Measurements from ENCODE around the gene SLC16A4.

Gene SLC16A4

DNA sequence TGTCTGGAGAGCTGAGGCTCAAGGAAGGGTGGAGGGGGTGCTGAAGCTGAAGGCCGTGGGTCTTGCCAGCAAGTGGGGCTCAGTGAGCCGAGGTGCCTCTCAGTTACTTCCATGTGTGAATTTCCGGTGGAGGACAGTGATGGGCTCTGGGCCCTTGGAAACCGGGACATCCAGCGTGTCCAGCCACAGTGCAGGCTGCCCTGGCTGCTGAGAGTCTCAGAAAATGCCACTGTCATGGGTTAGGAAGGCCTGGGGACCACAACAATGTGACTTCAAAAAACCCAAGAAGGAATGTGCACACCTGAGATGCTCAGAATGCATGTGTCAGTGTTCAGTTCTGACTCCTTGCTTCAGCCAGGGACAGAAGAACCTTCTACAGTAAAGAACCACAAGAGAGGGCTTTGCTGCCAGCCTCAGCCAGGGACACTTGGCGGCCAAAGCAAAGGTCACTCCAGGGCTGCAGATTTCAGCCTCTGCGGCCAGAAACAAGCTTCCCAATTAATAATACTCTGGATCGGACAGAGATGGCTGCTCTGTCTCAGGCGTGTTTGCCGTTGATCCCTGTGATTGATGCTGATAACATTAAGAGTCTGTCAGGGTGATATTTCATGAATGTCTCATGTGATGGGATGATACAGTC is 29.3 kb upstream of the SLC16A4 start:
- no peak for TF ChIP-seq GATA2 (IDR thresholded peaks at IDR 0.05; ENCODE audit: low read depth, low read length)
- no peak for TF ChIP-seq GATA3 (IDR thresholded peaks at IDR 0.05; ENCODE audit: low read depth, low read length)

DNA sequence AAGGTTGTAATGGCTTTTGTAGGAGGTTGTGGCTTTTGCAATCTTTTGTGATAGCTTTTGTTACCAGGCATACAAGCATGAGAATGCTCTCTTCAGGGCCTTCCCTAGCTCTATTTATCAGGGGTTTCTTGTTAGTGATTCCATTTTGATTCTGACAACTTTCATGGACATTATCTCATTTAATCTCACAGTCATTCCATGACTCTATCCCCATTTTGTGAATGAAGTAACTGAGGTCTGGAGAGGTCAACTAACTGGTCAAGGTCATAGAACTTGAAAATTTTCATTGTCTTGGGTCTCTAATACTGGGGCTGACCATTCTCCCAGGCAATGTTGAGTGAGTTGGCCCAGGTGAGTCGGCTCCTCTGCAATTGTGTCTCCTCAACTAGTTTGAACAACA is 27.9 kb upstream of the SLC16A4 start:
- TF ChIP-seq GATA3 (IDR thresholded peaks at IDR 0.05; ENCODE audit: low read depth, low read length) (no peak), GATA2 (IDR thresholded peaks at IDR 0.05; ENCODE audit: low read depth, low read length) (no peak)

DNA sequence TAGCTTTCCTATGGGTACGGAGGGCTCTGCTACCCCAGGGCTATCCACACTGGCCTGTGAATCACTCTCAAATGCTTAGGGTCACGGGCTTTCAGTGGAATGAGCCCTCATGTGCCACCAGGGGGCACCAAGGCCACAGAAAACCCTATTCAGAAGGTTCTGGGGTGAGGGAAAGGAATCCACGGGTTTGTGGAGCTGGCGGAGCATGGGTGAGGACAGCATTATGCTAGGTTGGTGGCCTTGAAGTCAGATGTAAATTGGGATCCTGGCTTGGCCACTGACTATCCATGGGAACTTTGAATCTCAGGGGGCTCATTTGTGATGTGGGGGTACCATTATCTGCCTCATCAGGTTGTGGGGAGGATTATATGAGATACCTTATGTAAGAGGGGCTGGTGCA is 21.8 kb upstream of the SLC16A4 start:
- no peak for TF ChIP-seq GATA3 (IDR thresholded peaks at IDR 0.05; ENCODE audit: low read depth, low read length)
- no peak for TF ChIP-seq GATA2 (IDR thresholded peaks at IDR 0.05; ENCODE audit: low read depth, low read length)

DNA sequence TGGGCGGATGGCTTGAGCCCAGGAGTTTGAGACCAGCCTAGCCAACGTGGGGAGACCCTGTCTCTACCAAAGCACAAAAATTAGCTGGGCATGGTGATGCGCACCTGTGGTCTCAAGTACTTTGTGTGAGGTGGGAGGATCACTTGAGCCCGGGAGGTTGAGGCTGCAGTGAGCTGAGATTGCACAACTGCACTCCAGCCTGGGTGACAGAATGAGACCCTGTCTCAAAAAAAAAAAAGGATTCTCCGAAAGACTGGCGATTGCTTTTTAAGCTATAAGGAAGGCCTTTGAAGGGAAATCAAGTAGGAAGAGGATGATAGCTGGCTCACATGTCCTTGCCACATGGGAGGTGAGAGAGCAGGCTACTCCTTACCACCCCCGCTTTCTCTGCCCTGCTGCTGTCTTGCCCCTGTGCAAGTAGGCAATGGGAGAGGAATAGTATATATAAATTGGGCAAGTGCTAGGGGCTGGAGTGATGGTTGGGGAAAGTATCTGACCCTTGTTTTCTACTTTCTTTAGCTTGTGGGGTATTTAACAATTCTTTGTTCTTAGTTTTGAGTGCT is 20.4 kb upstream of the SLC16A4 start:
- TF ChIP-seq GATA3 (IDR thresholded peaks at IDR 0.05; ENCODE audit: low read depth, low read length) (no peak), GATA2 (IDR thresholded peaks at IDR 0.05; ENCODE audit: low read depth, low read length) (no peak)

DNA sequence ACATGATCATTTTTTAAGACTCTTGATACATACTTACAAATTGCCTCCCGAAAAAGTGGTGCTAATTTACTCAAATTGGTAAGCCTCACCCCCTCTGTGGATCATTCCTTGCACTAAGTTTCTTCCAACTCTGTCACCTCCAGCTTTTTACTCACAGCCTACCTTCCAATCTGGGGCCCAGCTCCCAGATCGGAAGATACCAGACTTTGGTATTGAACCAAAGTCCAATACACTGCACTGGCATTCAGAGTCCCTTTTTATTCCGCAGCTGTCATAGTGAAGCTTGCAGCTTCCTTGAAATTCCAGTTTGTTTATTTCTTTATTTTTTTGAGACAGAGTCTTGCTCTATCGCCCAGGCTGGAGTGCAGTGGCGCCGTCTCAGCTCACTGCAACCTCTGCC is 18.5 kb upstream of the SLC16A4 start:
- no peak for TF ChIP-seq GATA3 (IDR thresholded peaks at IDR 0.05; ENCODE audit: low read depth, low read length)
- TF ChIP-seq GATA2 (IDR thresholded peaks at IDR 0.05; ENCODE audit: low read depth, low read length) = no peak

DNA sequence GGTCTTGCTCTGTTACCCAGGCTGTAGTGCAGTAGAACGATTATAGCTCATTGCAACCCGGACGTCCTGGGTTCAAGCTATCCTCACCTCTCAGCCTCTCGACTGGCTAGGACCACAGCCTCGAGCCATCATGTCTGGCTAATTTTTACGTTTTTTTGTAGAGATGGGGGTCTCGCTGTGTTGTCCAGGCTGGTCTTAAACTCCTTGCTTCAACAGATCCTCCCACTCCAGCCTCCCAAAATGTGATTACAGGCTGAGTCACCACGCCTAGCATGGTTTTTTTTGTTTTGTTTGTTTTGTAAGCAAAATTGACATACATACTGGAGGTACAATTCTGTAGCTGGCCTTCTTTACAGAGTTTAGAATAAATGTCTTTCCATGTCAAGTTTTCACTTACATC is 17.7 kb upstream of the SLC16A4 start:
- no peak for TF ChIP-seq GATA3 (IDR thresholded peaks at IDR 0.05; ENCODE audit: low read depth, low read length)
- no peak for TF ChIP-seq GATA2 (IDR thresholded peaks at IDR 0.05; ENCODE audit: low read depth, low read length)

DNA sequence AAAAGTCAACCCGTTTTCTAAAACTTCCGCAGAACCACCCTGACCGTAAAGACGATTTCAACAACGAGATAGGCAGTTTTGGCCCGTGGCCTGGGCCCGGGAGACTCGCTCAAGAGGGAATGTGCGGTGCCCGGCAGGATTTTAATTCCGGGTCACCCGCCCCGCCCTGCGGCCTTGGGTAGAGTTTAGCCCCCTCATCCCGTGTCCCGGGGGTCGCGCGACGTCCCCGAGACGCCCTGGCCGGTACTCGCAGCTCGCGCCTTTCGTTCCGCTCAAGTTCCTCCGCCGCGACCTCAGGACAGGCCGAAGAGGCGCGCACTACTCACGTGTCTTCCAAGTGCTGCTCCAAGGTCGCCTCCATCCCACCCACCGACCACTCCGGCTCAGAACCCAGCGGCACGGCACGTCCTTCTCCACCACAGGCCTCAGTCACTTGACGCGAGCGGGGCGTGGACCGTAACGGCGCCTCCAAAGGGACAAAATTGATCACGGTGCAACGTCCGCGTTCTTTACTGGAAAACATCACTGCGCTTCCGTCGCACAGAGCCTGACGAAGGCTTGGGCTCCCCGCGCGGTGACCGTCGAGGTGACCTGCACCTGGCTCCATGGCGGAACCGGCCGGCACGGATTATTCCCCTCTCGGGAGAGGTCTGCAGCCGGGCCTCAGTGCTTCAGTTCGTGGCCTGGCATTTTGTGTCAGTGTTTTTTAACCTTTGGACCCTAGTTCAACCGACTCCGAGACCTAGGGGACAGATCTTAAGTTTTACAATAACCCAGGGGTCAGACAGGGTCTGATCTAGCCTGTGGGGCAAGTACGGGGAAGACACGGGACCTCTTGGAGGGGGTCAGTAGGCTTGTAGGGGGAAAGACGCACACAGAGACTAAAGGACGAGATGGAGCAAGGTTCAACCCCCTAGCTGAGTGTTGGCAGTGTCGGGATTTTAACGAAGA is 16.7 kb upstream of the SLC16A4 start, which contains the start of gene LAMTOR5:
Gene LAMTOR5 (minus strand): TSS at position 435 of the 951 bp plus-strand sequence. CDS start 74 bp downstream, at position 361.
- TF ChIP-seq GATA2 (IDR thresholded peaks at IDR 0.05; ENCODE audit: low read depth, low read length) (no peak), GATA3 (IDR thresholded peaks at IDR 0.05; ENCODE audit: low read depth, low read length) (no peak)

DNA sequence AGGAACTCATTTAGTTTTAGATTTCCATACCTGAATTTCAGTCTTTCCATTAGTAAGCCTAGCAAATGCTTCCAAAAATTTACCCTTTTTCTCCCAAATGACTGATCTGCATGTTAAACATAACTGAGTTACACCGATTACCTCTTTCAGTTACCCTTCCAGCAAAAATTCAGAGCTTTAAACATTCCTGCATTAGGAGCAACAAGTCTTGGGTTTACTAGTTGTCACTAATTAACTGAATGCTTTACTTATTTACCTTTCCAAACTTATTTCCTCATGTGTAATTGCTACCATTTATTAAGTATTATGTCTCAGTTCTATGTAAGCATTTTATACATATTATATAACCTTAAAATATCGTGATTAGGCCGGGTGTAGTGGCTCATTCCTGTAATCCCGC is 13.6 kb upstream of the SLC16A4 start:
- TF ChIP-seq GATA2 (IDR thresholded peaks at IDR 0.05; ENCODE audit: low read depth, low read length) = no peak
- TF ChIP-seq GATA3 (IDR thresholded peaks at IDR 0.05; ENCODE audit: low read depth, low read length) = no peak

DNA sequence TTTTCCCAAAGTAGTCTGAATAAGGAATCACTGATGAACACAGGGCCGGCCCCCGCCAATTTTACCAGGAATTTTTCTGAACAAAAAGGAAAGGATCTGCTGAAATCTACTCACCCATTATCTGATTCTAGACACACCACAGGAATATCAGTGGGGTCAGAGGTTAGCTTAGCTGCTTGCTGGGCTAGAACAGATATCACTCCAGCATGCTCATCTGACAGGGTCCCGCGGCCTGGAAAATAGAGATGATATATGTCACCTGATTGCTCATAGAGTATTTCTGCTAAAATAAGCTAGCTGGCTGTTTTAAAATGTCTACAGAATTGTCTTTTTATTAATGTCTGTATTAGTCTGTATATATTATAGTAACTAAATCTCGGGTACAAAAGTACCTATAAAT is 13.0 kb upstream of the SLC16A4 start:
- TF ChIP-seq GATA2 (IDR thresholded peaks at IDR 0.05; ENCODE audit: low read depth, low read length) (no peak), GATA3 (IDR thresholded peaks at IDR 0.05; ENCODE audit: low read depth, low read length) (no peak)

DNA sequence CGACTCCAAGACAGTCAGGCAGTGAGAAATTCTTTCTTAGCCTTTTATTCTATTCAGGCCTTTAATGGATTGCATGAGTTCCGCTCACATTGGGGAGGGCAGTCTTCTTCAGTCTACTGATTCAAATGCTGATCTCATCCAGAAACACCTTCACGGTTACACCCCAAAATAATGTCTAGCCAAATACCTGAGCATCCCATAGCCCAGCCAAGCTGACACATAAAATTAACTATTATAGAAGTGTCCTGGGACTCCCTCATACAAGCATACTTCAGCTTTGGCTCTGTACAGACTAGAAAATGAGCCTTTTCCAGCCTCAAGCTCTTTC is 3.6 kb upstream of the SLC16A4 start:
- TF ChIP-seq GATA3 (IDR thresholded peaks at IDR 0.05; ENCODE audit: low read depth, low read length) (no peak), GATA2 (IDR thresholded peaks at IDR 0.05; ENCODE audit: low read depth, low read length) (no peak)

DNA sequence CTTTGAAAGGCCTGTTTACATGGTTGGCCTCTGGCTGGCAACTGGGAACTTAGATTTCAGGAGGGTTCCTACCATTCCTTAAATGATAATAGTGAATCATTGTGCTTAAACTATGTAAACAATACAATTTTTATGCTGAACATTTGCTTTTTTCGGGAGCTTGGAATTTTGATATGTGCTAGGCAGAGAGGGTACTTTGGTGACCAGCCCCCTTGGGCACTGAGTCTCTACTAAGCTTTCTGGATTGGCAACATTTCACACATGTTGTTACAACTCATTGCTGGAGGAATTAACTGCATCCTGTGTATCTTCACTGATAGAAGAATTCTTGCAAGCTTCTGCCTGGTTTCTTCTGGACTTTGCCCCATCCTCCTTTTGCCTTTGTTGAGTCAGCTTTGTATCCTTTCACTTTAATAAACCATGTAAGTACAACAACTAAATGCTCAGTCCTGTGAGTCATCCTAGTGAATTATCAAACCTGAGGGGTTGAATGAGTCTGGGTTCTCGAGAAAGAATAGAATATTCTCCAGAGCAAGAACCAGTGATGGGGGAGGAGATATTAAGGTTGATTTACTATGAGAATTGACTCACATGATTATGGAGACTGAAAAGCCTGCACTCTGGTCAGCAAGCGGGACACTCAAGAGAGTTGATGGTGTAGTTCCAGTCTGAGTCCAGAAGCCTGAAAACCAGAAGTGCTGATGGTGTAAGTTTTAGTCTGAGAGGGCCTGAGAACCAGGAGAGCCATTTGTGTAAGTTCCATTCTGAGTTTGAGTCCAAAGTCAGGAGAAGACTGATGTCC is 3.1 kb upstream of the SLC16A4 start:
- TF ChIP-seq GATA2 (IDR thresholded peaks at IDR 0.05; ENCODE audit: low read depth, low read length) (no peak), GATA3 (IDR thresholded peaks at IDR 0.05; ENCODE audit: low read depth, low read length) (no peak)

DNA sequence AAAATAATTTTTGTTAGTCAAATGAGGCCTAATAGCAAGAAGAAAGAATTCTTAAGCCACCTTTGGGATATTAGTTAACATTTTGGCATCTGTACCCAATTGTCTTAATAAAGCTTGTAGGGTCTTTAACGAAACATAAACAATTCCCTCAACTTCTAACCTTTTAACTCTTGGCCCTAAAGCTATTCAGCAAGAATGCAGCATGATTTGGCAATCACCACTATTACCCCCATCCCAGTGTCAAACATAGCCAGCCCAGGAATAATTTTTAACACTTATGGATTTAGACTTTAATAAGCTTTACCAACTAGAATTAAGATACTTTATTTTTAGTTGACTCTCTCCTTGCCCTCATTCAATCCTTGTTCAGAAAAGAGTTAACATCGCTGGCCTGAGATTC is 2.5 kb upstream of the SLC16A4 start:
- TF ChIP-seq GATA3 (IDR thresholded peaks at IDR 0.05; ENCODE audit: low read depth, low read length) = no peak
- no peak for TF ChIP-seq GATA2 (IDR thresholded peaks at IDR 0.05; ENCODE audit: low read depth, low read length)

DNA sequence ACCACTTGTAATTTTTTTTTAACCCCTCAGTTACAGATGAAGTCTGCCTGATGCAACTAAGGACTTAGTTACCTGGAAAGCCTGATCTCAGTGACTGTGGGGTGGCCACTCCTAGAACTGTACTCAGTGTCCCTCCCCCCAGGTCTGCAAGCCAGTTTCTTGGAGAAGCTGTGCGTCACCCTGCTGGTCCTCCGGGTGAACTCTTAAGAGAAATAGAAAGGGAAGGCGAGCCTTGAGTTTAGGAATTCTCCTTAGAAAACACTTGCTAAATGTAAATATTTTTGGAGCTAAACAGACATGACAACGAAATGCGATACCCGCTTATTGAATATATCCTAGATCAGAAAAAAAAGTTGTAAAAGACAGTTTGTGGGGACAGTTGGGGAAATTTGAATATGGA is 730 bp downstream of the SLC16A4 start:
- no peak for TF ChIP-seq GATA3 (IDR thresholded peaks at IDR 0.05; ENCODE audit: low read depth, low read length)
- TF ChIP-seq GATA2 (IDR thresholded peaks at IDR 0.05; ENCODE audit: low read depth, low read length) = no peak

Measured in SH-SY5Y (cell line).